ENCODE data around the gene FOSL1.

GRCh38 chr11:65934014-65934413 lies 33.8 kb upstream of the FOSL1 start:
- TF ChIP-seq, protein P1, sequence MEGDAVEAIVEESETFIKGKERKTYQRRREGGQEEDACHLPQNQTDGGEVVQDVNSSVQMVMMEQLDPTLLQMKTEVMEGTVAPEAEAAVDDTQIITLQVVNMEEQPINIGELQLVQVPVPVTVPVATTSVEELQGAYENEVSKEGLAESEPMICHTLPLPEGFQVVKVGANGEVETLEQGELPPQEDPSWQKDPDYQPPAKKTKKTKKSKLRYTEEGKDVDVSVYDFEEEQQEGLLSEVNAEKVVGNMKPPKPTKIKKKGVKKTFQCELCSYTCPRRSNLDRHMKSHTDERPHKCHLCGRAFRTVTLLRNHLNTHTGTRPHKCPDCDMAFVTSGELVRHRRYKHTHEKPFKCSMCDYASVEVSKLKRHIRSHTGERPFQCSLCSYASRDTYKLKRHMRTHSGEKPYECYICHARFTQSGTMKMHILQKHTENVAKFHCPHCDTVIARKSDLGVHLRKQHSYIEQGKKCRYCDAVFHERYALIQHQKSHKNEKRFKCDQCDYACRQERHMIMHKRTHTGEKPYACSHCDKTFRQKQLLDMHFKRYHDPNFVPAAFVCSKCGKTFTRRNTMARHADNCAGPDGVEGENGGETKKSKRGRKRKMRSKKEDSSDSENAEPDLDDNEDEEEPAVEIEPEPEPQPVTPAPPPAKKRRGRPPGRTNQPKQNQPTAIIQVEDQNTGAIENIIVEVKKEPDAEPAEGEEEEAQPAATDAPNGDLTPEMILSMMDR (IDR thresholded peaks at IDR 0.05; ENCODE audit: low read depth, low read length, missing input control): no peak
- TF ChIP-seq JUND (IDR thresholded peaks at IDR 0.05) (no peak), SP1 (IDR thresholded peaks at IDR 0.05) (no peak), YY1 (IDR thresholded peaks at IDR 0.05) (no peak), TAF1 (conservative IDR thresholded peaks at IDR 0.05) (no peak)

All from liver (tissue), 3 donors.